Adipose tissue (tissue), 3 donors: ENCODE results near the gene PRDX5. TPM values are rescaled to one million over a fixed set of nuclear protein-coding genes. Genes with fewer than 3 reads are reported as not detected.
"Not testable (repeated sequence)": the region's sequence is repeated elsewhere in the genome, so short reads cannot be mapped to it uniquely, and the experiment has no call there.

ENCODE experiments used
- H3K27ac ChIP-seq: one replicate; pipeline ENCODE4 v1.5.1; 2013; ENCODE audit warnings: low read depth, low read length
- WGBS, 3 donors: extraction: QIAGEN DNeasy Blood & Tissue Kit; methylation state at CpG; one replicate each; pipeline ENCODE4 v1.1.7; 2013; 5-methylcytosine and 5-hydroxymethylcytosine counted together
- polyA plus RNA-seq, 3 donors: library from polyadenylated mRNA; stranded (reverse); fragments of 200-250 nt; gene quantifications; one replicate each; pipeline ENCODE4 v1.2.3, GENCODE V29; 2013
- donor health status: healthy with polysubstance abuse.
- donor health status: Bipolar disorder and iron deficiency.
- donor health status: healthy.

Gene PRDX5
- polyA plus RNA-seq, 3 donors = 183 to 391 (median 277) TPM

DNA sequence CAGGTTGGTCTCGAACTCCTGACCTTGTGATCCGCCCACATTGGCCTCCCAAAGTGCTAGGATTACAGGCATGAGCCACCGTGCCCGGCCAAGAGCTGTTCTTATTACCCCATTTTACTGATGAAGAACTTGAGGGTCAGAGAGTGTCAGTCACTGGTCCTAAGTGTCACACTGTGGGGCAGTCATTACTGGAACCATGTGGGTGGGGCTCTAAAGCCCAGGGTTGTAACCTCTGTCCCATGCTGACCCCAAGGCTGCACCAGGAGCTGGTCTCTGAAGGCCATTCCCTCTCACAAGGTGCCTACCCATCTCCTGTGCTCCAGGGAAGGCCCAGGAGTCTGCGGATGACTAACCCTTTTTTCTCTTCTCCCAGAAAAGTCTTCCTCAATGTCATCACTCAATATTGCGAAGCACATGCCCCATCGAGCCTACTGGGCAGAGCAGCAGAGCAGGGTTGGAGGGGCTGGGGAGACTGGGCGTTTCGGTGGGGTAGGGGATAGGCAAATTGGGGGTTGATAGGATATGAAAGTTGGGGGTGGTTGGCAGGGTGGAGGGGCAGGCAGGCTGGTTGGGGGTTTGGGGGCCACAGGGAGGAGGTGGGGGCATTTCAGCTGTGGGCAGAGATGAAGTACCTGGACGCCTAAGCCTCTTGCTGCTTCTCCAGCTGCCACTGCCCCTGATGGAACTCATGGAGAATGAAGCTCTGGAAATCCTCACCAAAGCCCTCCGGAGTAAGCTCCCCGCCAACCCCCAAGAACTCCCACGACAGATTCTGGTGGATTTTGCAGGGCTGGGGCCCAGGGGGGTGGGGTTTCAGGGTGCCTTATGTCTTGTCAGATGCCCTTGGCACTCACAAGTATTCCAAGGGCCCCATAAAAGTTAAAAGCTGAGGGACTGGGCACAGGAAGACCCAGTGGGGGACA lies 14.6 kb upstream of the PRDX5 start:
- H3K27ac ChIP-seq = no peak overlapping the region
- 78 to 82% (median 82%) methylated on average over 13 of the region's 13 CpGs for WGBS, 3 donors

DNA sequence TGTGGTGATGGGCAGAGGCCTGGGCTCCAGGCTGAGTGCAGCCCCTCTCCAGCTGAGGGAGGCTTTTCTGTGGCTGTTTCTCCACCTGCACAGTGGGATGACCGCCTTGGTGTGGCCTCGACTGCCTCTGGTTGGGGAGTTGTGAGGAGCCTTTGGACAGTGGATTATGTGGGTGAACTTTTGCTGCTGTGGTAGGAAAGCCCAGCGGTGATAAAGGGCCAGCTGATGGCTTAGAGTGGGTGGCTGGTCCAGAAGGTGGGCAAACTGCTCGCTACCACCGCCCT lies 13.9 kb upstream of the PRDX5 start:
- peak overlapping the region; percentile 44 for H3K27ac ChIP-seq
- WGBS, 3 donors = 51 to 67% (median 54%) methylated on average over 5 of the region's 5 CpGs

DNA sequence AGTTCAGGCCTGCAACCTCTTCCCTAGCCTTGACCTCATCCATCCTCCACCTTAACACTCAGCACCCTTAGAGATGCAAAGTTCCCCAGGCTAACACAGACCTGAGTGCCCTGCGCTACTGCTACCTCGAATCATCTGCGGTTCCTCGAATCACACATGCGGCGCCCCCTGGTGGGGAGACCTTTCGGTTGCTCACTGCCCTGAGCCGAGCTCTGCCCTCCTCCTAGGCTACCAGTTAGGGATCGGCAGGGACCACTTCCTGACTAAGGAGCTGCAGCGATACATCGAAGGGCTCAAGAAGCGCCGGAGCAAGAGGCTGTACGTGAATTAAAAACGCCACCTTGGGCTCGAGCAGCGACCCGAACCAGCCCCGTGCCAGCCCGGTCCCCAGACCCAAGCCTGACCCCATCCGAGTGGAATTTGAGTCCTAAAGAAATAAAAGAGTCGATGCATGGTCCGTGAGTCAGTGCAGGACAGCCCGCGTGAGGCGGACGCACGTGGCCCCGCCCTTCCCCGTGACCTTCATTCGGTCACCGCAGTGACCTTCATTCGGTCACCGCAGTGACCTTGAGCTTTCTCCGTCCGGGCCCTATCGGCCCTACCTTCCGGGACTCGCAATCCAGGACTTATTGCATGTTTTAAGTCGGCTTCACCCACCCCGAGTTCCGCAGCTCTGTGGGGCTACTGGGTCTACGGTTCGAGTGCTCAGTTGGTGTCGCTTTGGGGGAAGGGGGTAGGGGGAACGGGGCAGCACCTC lies 13.4 kb upstream of the PRDX5 start:
- 1% methylated on average over 46 of the region's 46 CpGs for WGBS, 3 donors

DNA sequence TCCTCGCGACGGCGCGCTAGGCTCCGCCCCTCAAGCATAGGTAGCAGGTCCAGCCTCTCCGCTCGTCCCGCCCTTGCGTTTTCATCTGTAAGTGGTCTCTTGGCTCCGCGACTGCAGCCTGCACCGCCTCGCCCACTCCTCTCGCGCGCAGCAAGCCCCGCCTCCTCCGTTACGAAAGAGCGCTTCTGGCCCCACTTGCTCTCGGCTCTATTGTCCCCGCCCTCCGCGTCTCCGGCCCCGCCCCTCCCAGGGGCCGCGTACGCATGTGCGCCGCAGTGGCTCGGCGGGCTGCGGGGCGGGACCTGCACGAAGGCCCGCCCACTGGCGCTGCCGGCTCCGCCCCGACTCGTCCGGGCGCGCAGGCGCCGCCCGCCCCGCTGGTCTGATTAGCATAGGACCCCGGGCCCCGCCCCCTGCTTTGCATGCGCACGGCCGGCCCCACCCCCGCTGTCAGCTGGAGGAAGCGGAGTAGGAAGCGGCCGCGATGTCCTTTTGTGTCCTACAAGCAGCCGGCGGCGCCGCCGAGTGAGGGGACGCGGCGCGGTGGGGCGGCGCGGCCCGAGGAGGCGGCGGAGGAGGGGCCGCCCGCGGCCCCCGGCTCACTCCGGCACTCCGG lies 12.7 kb upstream of the PRDX5 start, which contains the start of gene ESRRA:
Gene ESRRA, plus strand, starts transcription at position 450 of the 616 bp plus-strand sequence. CDS start 1,656 bp downstream, outside the sequence.
- H3K27ac ChIP-seq = peak within 1 kb of the TSS; percentile 59
- 0 to 1% (median 0%) methylated on average over 52 to 81 of the region's 81 CpGs for WGBS, 3 donors

More for the DNA sequence above, 13.4 kb upstream of the PRDX5 start:
- peak overlapping the region; percentile 44 for H3K27ac ChIP-seq

DNA sequence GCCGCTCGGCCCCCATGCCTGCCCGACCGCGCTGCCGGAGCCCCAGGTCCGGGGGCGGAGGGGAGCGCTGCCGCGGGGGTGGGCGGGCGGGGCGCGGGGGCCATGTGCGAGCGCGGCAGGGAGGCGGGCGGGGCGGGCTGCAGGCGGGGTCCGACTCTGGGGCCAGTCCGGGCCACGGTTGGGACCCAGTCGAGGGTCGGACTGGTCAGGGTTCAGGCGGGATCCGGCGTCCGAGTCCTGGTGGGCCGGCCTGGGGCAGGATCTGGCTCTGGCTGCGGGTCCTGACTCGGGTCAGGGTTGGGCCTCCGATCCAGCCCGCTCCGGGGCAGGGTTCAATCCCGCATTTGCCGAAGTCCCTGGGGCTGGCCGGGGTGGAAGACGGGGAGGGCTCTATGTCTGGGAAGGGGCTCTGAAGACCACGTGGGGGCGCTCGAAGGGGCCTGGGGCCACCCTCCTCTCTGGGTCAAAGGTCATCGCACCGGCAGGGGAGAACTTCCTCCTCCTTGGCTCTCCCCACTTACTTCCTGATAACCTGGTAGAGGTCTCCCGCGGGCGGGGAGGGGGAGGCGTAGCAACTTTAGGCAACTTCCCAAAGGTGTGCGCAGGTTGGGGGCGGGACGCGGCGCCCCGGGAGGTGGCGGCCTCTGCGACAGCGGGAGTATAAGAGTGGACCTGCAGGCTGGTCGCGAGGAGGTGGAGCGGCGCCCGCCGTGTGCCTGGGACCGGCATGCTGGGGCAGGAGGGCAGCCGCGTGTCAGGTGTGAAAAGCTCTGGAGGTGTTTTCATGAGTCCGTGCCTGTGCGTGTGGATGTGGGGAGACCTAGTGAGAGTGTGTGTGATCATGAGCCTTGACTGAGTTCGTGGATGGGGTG lies 12.0 kb upstream of the PRDX5 start:
- H3K27ac ChIP-seq = peak overlapping the region; percentile 59
- 1 to 2% (median 1%) methylated on average over 51 to 71 of the region's 71 CpGs for WGBS, 3 donors

DNA sequence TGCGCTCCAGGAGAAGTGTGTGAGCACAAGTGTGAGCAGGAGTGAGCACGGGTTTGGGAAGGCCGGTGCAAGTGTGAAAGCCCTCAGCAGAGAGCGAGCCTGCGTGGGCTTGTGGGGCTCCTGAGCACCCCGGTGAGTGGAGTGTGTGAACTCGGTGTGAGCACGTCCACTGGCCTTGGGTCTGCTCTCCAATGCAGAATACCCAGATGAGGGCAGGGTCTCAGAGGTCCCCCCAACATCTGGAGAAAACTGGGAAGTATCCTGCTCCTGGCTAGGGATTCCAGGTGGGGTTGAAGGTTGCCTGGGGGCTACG lies 11.4 kb upstream of the PRDX5 start:
- H3K27ac ChIP-seq = no peak overlapping the region
- 17 to 31% (median 23%) methylated on average over 8 to 9 of the region's 9 CpGs for WGBS, 3 donors

DNA sequence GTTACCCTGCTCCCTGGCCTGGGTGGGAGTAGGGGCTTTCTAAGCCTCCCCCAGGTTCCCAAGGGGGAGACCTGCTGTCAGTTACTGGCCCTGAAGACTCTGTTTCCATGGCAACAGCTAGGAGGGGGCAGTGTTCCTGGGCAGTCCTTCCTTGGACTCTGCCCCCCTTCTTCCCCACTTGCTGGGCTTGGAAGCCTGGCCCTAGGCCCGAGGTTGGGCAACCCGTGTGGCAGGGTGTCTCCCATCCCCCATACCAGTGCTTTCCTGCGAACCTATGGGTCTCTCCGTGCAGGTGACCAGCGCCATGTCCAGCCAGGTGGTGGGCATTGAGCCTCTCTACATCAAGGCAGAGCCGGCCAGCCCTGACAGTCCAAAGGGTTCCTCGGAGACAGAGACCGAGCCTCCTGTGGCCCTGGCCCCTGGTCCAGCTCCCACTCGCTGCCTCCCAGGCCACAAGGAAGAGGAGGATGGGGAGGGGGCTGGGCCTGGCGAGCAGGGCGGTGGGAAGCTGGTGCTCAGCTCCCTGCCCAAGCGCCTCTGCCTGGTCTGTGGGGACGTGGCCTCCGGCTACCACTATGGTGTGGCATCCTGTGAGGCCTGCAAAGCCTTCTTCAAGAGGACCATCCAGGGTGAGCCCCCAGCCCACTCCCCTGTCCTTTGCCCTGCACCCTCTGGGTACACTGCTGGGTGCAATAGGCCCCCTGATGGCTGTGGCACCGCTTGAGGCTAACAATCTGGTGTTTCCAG lies 10.9 kb upstream of the PRDX5 start:
- 58 to 74% (median 74%) methylated on average over 15 of the region's 15 CpGs for WGBS, 3 donors
- no peak overlapping the region for H3K27ac ChIP-seq

DNA sequence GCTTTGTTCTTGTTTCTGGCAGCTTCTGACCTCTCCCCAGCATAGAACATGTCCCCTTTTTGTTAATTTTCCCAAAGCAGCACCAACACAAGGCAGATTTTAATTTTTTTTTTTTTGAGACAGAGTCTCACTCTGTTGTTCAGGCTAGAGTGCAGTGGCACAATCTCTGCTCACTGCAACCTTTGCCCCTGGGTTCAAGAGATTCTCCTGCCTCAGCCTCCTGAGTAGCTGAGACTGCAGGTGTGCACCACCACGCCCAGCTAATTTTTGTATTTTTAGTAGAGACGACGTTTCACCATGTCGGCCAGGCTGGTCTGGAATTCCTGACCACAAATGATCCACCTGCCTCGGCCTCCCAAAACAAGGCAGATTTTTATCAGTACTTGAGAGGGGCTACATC lies 10.1 kb upstream of the PRDX5 start:
- 93 to 95% (median 94%) methylated on average over 5 of the region's 5 CpGs for WGBS, 3 donors
- H3K27ac ChIP-seq = not testable (repeated sequence)

DNA sequence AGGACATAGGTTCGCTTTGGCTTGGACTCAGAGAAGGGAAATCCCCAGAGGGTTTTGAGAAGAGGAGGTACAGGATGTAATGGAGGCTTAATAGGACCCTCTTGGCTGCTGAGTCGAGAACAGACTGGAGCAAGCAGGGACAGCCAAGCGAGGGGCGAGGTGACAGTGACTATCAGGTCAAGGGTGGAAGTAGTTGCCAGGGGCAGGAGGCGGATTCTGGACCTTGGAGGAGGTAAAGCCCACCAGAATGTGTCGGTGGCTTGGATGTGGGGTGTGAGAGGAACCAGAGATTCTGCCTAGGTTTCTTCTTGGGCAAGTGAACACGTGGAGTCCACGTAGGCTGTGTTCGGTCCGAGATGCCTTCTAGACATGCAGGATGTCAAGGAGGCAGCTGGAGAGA lies 5.0 kb upstream of the PRDX5 start:
- 88 to 98% (median 89%) methylated on average over 10 of the region's 10 CpGs for WGBS, 3 donors
- peak overlapping the region; percentile 15 for H3K27ac ChIP-seq

DNA sequence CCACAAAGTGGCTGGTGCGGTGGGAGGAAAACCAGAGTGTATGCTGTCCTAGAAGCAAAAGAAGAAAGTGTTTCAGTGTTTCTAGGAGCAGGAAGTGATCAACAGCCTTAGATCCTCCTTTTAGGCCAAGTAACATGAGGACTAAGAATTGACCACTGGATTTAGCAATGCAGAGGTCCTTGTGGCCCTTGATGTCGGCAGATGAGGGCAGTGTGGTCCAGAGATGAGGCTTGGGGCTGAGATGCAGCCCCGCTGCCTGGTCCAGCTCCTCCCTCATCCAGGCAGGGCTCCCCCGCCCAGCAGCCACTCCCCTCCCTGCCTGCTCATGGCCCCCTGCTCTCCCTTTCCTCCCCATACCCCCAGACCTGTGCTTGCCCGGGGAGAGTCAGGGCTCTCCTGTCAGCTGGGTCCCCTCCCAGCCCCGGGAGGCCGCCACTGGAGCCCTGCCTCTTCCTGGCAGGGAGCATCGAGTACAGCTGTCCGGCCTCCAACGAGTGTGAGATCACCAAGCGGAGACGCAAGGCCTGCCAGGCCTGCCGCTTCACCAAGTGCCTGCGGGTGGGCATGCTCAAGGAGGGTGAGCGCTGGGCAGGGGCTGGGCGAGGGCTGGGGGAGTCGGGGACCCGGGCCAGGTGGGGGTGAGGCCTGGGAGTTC lies 4.3 kb upstream of the PRDX5 start:
- H3K27ac ChIP-seq = peak overlapping the region; percentile 54
- 61 to 75% (median 67%) methylated on average over 18 of the region's 18 CpGs for WGBS, 3 donors

DNA sequence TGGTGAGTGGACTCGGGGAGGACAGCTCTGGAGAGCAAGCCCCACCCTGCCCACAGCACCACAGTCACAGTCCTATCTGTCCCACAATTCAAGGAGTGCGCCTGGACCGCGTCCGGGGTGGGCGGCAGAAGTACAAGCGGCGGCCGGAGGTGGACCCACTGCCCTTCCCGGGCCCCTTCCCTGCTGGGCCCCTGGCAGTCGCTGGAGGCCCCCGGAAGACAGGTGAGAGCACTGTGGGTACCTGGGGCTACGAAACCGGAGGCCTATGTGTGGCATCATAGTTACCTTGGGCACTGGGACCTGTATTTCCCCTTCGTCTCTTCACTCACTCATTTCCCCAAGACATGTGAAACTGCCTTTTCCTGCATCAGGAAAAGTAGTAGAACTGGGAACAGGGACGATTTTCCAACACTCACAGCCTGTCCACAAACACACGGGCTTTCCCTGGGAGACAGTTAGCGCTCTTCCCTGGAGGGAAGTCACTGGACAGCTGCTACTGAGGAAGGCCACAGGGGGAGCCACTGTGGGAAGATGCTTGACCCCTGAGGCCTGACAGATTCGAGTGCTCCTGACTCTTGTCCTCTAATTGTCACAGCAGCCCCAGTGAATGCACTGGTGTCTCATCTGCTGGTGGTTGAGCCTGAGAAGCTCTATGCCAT lies 3.6 kb upstream of the PRDX5 start:
- 55 to 84% (median 84%) methylated on average over 15 to 19 of the region's 19 CpGs for WGBS, 3 donors
- H3K27ac ChIP-seq = peak overlapping the region; percentile 54

DNA sequence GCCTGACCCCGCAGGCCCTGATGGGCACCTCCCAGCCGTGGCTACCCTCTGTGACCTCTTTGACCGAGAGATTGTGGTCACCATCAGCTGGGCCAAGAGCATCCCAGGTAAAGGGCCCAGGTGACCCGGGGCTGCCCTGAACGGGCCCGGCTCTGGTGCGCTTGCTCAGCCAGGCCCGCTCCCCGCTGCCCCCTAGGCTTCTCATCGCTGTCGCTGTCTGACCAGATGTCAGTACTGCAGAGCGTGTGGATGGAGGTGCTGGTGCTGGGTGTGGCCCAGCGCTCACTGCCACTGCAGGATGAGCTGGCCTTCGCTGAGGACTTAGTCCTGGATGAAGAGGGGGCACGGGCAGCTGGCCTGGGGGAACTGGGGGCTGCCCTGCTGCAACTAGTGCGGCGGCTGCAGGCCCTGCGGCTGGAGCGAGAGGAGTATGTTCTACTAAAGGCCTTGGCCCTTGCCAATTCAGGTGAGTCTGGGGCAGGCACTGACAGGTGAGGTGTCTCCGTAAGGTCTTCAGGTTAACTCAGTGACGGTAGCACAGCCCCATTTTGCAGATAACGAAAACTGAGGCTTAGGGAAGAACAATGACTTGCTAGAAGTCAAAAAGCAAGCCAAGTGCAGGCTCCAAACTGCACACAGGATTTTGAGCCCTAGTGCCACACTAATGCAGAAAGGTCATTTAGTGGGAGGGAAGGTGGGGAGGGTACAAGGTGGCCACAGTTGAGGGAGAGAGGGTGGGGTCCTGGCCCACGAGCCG lies 2.9 kb upstream of the PRDX5 start:
- H3K27ac ChIP-seq = no peak overlapping the region
- 82 to 93% (median 87%) methylated on average over 24 of the region's 24 CpGs for WGBS, 3 donors

DNA sequence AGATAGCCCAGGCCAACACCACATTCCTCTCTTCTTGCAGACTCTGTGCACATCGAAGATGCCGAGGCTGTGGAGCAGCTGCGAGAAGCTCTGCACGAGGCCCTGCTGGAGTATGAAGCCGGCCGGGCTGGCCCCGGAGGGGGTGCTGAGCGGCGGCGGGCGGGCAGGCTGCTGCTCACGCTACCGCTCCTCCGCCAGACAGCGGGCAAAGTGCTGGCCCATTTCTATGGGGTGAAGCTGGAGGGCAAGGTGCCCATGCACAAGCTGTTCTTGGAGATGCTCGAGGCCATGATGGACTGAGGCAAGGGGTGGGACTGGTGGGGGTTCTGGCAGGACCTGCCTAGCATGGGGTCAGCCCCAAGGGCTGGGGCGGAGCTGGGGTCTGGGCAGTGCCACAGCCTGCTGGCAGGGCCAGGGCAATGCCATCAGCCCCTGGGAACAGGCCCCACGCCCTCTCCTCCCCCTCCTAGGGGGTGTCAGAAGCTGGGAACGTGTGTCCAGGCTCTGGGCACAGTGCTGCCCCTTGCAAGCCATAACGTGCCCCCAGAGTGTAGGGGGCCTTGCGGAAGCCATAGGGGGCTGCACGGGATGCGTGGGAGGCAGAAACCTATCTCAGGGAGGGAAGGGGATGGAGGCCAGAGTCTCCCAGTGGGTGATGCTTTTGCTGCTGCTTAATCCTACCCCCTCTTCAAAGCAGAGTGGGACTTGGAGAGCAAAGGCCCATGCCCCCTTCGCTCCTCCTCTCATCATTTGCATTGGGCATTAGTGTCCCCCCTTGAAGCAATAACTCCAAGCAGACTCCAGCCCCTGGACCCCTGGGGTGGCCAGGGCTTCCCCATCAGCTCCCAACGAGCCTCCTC lies 2.0 kb upstream of the PRDX5 start:
- 74 to 83% (median 82%) methylated on average over 23 to 25 of the region's 25 CpGs for WGBS, 3 donors
- not testable (repeated sequence) for H3K27ac ChIP-seq

DNA sequence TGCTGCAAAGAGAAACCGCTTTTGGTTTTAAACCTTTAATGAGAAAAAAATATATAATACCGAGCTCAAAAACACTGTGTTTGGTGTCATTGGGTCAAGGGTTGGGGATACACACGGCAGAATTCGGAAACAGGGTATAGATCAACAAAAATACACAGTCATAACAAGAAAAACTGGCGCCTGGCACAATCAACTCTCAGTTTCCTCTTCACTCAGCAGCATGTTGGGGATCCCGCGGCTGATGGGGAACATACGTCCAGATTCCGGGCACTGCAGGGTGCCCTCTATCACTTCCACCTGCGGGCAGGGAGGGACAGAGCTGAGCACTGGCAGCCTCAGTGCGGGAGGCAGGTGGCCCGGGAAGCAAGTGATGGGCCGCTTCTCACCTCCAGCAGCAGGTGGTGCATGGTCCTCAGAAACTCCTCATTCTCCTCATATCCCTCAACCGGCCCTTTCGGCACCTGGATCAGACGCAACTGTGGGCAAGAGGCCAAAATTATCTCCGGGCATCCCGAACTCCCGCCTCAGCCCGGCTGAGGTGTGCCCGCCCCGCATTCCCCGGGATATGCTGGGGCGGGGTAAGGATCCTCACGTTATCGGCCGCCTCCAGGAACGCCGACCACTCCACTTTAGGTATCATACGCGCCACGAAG lies 1.1 kb upstream of the PRDX5 start:
- WGBS, 3 donors = 5 to 7% (median 6%) methylated on average over 32 of the region's 32 CpGs

More for the DNA sequence above, 1.1 kb upstream of the PRDX5 start:
- H3K27ac ChIP-seq = peak overlapping the region; percentile 63
